Mucosa of descending colon (tissue), 3 donors: ENCODE measurements around the gene ADAMTS2. TPM values are rescaled to one million over a fixed set of nuclear protein-coding genes. Genes with fewer than 3 reads are reported as not detected.

Experiments used
- ATAC-seq: fragments of 200-7000 bp; cut with Tn5 transposase; one replicate; pipeline ENCODE4 v1.9.1; 2020; ENCODE audit warnings: mild to moderate bottlenecking, moderate library complexity
- DNase-seq, 3 donors: peaks; one replicate each; pipeline ENCODE4 v3.0.0-alpha.2; 2020
- H3K36me3 ChIP-seq: fragments of 200-600 bp; one replicate; pipeline ENCODE4 v1.8.0; 2021; ENCODE audit warnings: low read depth, mild to moderate bottlenecking
- H3K4me1 ChIP-seq: fragments of 200-600 bp; one replicate; pipeline ENCODE4 v1.8.0; 2021; ENCODE audit warnings: low read depth, mild to moderate bottlenecking
- H3K4me3 ChIP-seq: fragments of 200-600 bp; one replicate; pipeline ENCODE4 v1.8.0; 2021; ENCODE audit warnings: mild to moderate bottlenecking
- H3K9me3 ChIP-seq: fragments of 200-600 bp; one replicate; pipeline ENCODE4 v1.8.0; 2021; ENCODE audit warnings: mild to moderate bottlenecking
- intact Hi-C, 2 donors: fragments of 100-400 bp; cut with DNase I in 1 of 2; cut with micrococcal nuclease in 1 of 2; formaldehyde crosslinking; loops; one replicate each; pipeline versions ENCODE4 v1.11.0 to v1.11.1; 2022; cut with DNase I, micrococcal nuclease
- total RNA-seq, 3 donors: library from RNA; stranded (reverse); fragmentation: NEBNext Ultra II Directional in 2 of 3; extraction: Animal tissue kit (Norgen Biotek cat#: 25700) in 2 of 3; gene quantifications; one replicate each; pipeline versions ENCODE4 v1.2.1 to v1.2.4, GENCODE V29; 2021 to 2023
- TF ChIP-seq, protein P1 (sequence below): fragments of 200-600 bp; IDR thresholded peaks from one replicate; pipeline ENCODE4 v1.8.0; 2022; ENCODE audit warnings: antibody characterized with exemption, mild to moderate bottlenecking
- donor health status: DM: no; HTN: no; CAD: no; lungs with moderate emphysema.
- donor health status: DM: no; HTN: no; CAD: no.
- donor health status: DM: no; HTN: yes; CAD: no.

ADAMTS2 gene
- total RNA-seq, 3 donors from 2014 or later: 1.3 to 9.2 (median 7.3) TPM

DNA sequence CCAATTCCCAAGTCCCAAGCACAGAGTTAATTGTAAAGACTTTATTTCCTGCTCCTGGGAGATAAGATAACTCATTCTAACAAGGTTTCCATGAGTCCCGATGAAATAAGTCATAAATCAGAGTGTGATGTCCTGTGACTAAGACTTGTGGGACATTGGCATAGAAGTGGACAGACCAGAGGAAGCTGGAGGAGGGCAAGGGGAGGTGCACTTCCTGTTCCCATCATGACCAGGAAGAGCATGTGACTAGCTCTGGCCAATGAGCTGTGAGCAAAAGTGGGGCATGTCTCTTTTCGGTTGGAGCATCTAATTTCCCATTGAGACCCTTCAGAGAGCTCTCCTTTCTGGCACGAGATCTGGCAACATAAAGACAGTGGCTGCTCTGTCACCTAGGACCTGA is 184.7 kb downstream of the ADAMTS2 start:
- no peak for ATAC-seq
- intact Hi-C loops: loop anchor here in 1 of 2 donors (10.0 kb wide), 1 partner anchor 184 kb away; the partner anchor contains the start of gene ADAMTS2
- no peaks in the 10 kb centered on the region for H3K4me1 ChIP-seq
- H3K4me3 ChIP-seq: no peak overlapping the region
- no peaks in the 10 kb centered on the region for H3K36me3 ChIP-seq
- peaks cover 5% of the 10 kb centered on the region for H3K9me3 ChIP-seq
- DNase-seq: no peak
- TF ChIP-seq, protein P1, sequence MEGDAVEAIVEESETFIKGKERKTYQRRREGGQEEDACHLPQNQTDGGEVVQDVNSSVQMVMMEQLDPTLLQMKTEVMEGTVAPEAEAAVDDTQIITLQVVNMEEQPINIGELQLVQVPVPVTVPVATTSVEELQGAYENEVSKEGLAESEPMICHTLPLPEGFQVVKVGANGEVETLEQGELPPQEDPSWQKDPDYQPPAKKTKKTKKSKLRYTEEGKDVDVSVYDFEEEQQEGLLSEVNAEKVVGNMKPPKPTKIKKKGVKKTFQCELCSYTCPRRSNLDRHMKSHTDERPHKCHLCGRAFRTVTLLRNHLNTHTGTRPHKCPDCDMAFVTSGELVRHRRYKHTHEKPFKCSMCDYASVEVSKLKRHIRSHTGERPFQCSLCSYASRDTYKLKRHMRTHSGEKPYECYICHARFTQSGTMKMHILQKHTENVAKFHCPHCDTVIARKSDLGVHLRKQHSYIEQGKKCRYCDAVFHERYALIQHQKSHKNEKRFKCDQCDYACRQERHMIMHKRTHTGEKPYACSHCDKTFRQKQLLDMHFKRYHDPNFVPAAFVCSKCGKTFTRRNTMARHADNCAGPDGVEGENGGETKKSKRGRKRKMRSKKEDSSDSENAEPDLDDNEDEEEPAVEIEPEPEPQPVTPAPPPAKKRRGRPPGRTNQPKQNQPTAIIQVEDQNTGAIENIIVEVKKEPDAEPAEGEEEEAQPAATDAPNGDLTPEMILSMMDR: no peak

DNA sequence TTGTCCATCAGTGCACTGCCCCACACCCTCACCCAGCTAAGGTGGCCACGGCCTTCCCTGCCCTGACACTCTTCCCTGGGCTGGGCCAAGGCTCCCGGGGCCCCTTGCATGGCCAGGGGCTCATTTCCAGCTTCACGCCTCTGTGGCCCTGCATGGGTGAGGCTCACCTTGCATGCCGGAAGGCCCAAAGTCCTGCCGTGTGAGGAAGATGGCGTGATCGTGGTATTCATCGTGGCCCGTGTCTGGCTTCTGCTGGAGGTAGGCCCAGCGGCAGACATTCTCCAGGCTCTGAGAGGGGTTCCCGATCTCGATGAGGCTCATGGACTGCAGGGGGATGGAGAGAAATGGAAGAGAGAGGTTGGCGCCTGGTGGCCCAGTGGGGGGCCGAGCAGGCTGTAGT is 186.7 kb downstream of the ADAMTS2 start:
- ATAC-seq (no peak), DNase-seq (no peak)
- intact Hi-C loops: no loop called here
- Histone ChIP-seq H3K4me1 (no peaks in the 10 kb centered on the region), H3K9me3 (peaks cover 5% of the 10 kb centered on the region), H3K4me3 (no peak overlapping the region), H3K36me3 (no peaks in the 10 kb centered on the region)
- TF ChIP-seq, protein P1: no peak

DNA sequence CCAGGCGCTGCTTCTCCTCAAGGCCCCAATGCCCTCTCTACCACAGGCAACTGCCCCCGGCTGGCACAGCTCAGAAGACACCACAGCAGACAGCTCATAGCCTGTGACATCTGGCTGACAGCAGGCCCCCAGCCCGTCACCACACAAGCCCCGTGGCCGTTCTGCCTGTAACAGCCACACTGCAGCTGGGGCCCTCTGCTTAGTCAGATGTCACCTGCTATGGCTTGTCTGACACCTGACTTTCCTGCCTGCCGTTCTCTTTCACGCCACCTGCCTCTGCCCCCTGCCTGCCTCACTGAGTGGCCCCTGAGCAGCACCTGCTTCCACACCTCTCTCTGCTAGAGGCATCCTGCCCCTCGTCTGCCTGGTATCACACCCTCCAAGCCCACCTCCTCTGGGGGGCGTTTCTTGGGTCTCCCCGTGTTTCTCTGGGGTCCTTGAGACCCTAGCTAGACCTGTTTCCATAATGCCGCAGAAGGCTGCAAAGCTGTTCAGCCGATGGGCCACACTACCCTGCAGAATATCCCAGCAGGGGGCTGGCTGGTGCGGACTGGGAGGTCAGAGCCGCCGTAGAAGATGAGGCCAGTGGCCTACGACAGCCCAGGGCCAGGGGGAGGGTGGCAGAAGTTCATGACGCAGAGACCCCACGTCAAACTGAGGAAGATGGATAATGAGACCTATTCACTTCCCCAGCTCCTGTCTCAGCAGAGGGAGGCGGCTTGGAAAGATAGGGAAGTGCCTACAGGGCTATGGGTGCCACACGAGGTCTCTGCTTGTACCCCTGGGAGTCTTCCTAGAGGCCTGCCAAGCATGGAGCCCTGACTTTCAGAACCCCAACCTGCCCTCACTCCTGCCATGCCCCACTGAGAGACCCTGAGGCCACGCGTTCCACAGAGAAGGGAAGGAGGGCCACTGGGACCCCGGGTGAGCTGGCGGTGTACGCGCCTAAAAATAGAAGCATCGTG is 190.0 kb downstream of the ADAMTS2 start:
- no peaks in the 10 kb centered on the region for H3K36me3 ChIP-seq
- ATAC-seq: no peak

DNA sequence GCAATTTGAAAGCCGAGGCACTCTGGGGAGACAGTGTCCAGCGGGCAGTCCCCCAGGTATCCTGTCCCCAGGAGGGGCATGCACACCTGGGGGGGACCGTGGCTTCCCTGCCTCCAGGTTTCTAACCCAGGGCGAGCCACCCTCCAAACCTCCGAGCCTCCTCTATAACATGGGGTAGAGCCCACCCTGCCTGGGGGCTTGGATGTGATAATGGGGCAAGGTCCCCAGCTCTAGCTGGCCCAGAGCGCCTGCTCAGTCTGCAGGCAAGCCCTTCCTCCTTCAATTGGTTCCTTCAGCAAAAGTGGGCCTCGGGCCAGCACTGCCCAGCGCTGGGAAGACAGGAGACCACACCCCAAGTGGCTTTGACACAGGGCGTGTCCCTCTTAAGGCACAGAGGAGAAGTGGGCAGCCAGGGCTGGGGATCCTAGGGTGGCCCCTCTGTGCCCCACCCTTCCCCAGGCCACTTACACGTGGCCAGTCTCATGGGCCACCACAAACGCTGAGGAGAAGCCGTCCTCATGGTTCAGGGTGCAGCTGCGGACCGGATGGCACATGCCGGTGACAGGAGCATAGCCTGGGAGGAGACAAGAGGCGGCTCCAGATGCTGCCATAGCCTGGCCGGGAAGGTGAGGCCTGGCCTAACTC is 190.8 kb downstream of the ADAMTS2 start:
- no peaks in the 10 kb centered on the region for H3K36me3 ChIP-seq
- DNase-seq: peak in 1 of 3 donors; percentile 36
- H3K9me3 ChIP-seq: no peaks in the 10 kb centered on the region
- TF ChIP-seq, protein P1: no peak
- ATAC-seq: no peak
- no peaks in the 10 kb centered on the region for H3K4me1 ChIP-seq
- H3K4me3 ChIP-seq: no peak overlapping the region
- intact Hi-C loops: no loop called here

More for the DNA sequence above, 190.0 kb downstream of the ADAMTS2 start:
- DNase-seq: peak in 1 of 3 donors; percentile 17
- no peaks in the 10 kb centered on the region for H3K9me3 ChIP-seq
- TF ChIP-seq, protein P1: no peak
- H3K4me3 ChIP-seq: no peak overlapping the region
- no peaks in the 10 kb centered on the region for H3K4me1 ChIP-seq
- intact Hi-C loops: no loop called here

DNA sequence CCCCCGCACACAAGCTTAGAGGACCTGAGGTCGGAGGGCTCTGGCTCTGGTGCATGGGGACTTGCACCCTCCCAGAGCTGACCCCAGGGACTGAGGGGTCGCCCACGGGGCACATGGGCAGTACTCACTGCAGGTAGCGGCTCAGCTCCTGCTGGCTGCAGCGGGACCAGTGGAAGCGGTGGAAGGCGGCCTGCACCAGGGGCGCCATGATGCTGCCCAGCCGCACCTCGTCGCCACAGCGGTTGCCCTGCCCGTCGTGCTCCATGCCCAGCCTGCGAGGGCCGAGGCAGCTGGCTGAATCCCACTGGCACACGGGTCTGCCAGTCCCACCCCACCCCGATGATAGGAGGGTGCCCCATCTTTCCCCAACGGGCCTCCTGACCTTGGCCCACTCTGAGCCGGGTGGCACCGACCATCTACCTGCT is 191.3 kb downstream of the ADAMTS2 start:
- Histone ChIP-seq H3K4me3 (no peak overlapping the region), H3K9me3 (no peaks in the 10 kb centered on the region), H3K4me1 (no peaks in the 10 kb centered on the region), H3K36me3 (no peaks in the 10 kb centered on the region)
- no peak for ATAC-seq
- TF ChIP-seq, protein P1: no peak
- intact Hi-C loops: no loop called here
- peak in 1 of 3 donors; percentile 34 for DNase-seq
